Activated CD4-positive, alpha-beta T cell treated with anti-CD3 and anti-CD28 coated beads, Interleukin-2, amount 50 U/mL, for 4 hours (primary cell): Measurements from ENCODE around the gene SRRM4.
"Not testable (repeated sequence)": the region's sequence is repeated elsewhere in the genome, so short reads cannot be mapped to it uniquely, and the experiment has no call there.

Experiments
- DNase-seq, 2 experiments: peaks; one replicate each; pipeline ENCODE4 v3.0.0-alpha.2; 2020

The SRRM4 gene

DNA sequence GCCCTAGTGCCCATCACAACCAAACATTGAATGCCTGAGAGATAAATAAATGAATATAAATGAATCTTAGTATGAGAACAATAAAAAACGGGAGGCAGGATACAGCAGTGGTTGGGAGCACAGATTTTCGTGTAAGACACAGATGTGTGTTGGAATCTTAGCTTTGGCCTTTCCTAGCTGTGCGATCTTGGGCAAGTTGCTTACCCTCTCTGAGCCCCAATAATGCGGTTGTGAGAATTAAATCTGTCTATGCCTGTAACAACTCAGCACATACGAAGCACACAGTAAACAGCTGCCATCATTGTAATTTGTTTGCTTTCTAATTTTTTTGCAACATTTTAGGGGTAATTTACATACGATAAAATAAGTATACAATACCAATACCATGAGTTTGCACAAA, 89.8 kb downstream of the SRRM4 start:
- no peak for DNase-seq

DNA sequence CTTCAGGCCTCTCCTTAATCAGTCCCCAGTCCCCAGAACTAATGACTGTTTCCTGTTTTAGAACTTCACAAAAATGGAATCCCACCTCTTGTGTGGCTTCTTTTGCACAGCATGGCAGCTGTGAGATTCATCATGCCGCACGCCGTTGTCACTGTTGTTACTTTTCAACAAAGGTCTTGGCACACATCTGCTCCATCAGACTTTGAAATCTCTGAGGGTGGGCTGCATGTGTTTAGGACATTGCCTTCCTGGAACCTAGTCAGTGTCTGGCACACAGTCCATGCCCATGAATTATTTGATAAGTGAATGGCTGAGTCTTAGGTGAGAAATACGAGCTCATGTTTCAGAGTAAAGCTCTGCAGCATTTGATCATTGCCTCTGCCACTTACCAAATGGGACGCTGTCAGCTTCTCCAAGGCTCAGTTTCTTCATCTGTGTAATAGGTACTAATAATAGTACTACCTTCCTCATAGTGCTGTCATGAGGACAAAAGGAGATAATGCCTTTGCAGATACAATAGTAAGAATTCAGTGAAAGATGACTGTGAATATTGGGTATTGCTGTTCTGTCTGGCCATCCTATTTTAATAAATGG, 90.4 kb downstream of the SRRM4 start:
- no peak for DNase-seq

DNA sequence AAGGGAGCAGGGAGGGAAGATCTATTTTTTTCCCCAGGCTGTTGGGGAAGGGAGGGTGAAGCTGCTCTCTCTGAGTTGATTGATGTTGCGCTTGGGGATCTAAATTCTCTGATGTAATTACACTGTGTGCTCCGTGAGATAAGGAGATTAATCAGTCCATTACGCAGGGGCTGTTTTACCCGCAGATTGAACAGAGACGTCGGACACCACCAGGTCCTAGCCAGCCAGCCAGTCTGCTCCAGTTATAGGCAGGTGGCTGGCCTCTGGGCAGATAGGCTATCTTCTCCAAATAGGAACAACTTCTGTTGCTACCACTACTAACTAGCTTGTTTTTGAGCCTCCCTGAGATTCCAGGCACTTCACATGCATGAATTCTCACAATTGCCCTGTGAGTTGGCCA, 91.1 kb downstream of the SRRM4 start:
- no peak for DNase-seq

DNA sequence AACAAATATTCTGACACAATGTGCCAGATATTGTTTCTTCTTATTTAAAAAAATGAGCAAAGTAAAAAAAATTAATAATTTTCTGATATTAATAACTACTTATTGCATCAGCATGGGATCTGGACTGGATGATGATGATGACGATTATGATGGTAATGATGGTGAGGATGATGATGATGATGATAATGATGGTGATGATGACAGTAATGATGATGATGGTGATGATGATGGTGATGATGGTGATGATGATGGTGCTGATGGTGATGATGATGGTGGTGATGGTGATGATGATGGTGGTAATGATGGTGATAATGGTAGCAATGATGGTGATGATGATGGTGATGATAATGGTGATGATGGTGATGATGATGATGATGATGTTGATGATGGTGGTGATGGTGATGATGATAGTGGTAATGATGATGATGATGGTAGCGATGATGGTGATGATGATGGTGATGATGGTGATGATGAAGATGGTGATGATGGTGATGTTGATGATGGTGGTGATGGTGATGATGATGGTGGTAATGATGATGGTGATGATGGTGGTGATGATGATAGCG, 94.0 kb downstream of the SRRM4 start:
- no peak for DNase-seq

DNA sequence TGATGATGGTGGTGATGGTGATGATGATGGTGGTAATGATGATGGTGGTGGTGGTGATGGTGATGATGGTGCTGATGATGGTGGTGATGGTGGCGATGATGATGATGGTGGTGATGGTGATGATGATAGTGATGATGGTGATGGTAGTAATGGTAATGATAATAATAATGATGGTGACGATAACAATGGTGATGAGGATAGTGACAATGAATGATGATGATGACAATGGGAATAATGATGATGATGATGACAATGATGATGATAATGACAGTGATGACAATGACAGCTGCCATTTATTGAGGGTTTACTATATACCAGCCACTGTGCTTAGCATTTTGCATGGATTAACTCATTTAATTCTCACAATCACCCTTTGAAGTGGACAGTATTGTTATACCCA, 94.6 kb downstream of the SRRM4 start:
- no peak for DNase-seq

DNA sequence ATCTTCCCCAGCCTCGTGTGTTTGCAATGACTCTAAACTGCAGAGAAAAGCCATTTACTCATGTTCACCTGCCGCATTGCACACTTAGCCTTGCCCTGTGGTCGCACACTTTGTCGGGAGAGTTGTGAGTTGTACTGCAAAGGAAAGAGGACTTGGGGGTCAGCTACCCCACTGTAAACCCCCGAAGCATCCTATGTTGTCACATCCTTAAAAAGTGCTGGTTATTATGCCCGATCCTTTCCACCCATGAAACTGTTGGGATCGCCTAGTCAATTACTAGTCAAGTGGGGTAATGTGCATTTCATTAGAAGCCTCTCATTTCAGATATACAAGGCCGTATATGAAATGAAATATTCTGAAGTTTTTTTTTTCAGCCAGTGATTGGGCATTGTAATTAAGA, 98.2 kb downstream of the SRRM4 start:
- no peak for DNase-seq

DNA sequence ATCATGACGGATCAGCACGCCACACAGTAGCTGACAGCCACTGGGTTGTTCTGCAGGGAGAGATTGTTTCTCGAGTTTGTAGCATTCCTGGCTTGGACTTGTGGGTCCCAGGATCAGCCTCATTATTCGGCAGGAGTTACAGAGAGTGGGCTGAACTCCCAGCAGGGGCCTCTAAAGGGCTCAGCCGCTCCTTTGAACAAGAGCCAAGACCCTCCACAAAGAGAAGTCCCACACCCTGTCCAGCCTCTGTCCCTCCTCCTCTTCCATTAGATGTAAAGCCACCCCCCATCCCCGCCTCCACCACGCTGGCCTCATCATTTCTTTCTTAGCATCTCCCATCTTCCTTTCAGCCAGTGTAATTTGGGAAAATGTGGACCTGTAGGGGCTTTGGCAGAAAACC, 100.7 kb downstream of the SRRM4 start:
- no peak for DNase-seq

DNA sequence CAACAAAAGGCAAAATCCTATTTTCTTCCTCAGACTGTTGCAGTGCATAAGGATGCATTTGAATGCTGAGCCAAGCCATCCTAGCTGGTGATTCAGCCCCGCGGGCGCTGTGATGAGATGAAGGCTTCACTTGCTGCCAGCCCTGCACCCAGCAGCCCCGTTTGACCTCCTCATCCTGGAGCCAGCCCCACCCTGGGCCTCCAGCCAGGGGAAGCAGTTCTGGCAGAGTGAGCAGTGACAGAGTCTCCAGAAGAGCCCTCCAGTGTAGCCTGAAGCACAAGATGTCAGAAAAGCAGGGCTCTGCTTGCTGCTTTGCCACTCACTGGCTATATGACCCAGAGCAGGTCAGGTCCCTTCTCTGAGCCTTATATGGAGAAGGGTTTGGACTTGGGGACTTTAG, 101.2 kb downstream of the SRRM4 start:
- DNase-seq = no peak

DNA sequence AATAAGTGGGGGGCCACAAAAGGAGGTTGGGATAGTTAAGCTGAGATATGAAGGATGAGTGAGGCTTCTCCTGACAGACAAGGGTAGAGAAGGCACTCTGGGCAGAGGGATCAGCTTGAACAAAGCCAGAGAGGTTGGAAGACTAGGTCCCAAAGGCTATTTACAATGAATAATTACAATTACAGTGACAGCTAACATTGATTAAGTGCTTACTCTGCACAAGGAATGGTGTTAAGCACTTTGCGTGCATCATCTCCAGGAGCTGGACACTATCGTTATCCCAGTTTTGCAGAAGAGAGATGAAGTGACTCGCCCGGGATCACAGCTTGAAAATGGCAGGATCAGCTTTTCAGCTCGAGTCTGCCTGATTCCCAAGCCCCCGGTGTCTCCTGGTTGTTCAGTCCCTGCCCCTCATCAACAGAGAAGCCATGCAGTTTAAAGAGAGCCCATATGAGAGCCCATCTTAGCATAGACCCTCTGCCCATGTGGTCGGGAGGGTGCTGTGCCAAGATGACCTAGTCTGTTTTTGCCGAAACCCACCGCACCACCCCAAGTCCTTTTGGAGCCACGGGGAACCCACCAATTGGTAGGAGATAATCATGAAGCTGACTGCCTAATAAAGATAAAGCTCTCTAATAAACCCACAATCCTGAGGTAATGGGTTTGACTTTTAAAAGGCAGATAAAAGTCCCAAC, 107.5 kb downstream of the SRRM4 start:
- DNase-seq = no peak

DNA sequence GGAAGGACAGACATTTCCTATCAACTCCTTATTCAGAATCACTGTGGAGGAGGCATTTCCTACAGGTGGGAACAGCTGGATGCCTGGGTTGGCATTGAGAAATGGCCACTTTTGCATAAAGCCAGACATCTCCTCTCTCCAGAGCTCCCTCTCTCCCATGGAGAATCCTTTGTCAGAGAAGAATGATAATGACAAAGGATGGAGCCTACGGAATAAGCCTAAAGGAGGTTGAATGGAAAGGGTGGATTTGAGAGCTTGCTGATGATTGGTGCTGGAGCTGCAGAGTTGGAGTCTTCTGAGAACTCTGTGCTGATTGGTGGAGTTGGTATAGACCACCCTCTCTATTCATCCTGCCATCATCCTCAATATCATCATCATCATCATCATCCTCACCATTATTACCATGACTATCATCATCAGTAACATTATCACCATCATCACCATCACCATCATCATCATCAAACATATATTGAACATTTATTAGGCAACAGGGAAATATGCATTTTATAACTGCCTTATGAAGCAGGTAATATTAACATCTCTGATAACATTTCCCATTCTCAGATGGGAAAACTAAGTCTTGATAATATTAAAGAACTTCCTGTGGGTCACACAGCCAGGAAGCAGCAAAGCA, 108.2 kb downstream of the SRRM4 start:
- no peak for DNase-seq

DNA sequence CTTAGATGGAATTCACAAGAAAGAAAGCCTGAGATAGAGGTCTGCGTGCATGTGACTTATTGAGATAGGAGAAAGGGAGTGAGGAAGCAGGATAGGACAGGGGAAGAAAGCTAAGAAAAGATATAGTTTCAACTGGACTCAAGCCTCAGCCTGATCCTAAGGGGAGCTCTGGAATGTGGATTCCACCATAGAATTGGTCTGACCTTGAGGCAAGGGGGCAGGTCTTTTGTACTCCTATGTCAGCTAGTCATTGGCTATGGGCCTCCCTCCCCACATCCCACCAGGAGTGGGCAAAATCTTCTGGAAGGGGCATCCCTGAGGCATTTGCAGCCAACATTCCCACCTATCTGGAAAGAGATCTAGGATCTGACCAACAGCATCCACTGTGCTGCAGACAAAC, 108.9 kb downstream of the SRRM4 start:
- DNase-seq = no peak

DNA sequence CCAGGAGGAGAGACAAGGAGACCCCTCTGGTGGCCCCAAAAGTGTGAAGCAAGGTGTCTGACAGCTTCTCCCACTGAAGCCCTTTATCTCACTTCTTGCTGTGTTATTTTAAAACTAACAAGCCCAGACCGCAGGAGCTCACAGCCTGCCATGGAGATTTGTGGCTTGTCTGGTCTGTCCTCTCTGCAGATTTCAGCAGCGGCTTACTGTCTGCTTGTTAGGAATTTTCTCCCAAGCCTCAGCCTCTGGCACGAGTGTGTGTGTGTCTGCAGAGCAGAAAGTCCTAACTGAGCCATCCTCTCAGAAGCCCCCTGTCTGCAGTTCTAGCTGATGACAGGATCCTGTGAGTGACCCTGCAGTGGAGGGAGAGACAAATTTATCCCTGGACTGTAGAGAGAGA, 109.5 kb downstream of the SRRM4 start:
- DNase-seq = no peak

DNA sequence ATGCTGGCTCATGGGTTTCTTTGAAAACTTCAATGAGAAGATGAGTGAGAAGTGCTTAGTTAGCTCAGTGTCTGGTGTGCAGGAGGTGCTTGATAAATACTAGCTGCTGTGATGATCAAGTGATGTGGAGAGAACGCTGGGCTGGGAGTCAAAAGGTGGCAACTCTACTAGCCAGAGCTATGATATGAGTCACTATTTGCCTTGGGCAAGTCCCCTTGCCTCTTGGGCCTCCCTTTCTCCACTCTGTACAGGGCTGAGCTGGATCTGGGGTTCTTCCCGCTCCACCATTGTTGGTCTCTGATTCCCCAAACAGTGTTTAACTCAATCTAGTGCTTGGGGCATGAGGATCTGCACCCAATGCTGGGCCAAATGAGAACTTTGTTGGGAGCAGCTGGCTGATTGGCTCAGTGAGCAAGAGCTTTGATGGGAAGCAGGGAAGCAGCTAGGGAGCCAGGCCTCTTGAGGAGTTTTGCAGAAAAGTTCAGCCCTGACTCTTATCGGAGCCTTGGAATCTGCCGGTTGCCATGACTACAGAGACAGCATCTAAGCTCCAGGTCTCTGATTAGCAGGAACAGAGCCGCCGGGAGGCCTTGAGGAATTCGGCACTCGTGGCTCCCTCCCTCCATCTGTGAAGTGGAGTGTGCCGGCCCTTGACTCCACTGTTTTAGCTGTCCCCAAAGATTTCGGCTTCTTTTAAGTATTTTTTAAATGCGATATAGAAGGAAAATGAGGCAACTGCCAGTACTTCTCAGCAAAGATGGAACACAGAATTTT, 115.3 kb downstream of the SRRM4 start:
- no peak for DNase-seq

DNA sequence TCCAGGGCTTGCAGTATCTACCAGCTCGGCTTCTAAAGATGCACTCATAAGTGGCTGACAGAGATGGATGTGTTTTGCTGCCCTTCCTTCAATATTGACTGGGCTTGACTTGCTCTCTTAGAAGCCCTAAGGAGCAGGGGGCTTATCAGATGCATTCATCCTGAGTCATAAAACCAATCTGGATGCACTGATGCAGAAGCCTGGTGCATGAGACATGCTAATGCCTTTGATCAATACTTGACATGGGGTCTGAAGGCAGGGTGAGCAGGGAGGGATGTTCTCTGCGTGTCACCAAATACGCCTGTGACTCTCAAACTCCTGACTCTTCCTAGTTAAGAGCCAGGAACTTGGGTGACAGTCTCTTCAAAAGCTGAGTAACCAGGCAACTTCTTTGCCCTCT, 119.6 kb downstream of the SRRM4 start:
- no peak for DNase-seq

DNA sequence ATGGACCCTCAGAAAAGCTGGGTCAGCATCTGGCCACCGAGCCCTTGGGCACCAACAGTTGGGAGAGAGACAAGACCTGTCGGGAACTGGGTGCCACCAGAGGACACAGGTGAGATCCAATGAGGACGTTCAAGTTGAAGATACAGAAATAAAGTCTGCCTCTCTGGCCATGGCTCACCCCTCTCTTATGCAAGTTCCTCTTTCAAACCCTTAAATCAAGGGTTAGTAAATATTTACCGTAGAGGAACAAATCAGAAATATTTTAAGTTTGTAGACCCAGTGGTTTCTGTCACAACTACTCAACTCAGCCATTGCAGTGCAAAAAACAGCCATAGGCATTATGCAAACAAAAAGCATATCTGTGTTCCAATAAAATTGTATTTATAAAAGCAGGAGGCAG, 120.9 kb downstream of the SRRM4 start:
- DNase-seq = no peak

DNA sequence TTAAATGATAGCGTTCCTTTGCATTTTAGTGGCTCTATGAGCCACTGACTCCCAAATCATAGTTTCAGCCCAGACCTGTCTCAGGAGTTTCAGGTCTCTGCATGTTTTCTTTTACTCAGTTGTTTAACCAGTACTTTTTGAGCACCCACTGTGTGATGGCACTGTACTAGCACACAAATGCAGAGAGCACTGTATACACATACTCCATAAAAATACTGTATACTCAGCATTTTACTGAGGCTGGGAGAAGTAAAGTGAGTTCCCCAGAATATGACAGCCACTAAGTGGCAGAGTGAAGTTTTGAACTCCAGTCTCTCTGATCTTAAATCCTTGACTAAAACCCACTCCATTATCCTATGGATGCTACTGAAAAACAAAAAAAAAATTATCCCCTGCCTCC, 121.4 kb downstream of the SRRM4 start:
- DNase-seq = no peak

DNA sequence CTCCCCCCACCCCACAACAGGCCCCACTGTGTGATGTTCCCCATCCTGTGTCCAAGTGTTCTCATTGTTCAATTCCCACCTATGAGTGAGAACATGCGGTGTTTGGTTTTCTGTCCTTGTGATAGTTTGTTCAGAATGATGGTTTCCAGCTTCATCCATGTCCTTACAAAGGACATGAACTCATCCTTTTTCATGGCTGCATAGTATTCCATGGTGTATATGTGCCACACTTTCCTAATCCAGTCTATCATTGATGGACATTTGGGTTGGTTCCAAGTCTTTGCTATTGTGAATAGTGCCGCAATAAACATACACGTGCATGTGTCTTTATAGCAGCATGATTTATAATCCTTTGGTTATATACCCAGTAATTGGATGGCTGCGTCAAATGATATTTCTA, 123.6 kb downstream of the SRRM4 start:
- not testable (repeated sequence) for DNase-seq

DNA sequence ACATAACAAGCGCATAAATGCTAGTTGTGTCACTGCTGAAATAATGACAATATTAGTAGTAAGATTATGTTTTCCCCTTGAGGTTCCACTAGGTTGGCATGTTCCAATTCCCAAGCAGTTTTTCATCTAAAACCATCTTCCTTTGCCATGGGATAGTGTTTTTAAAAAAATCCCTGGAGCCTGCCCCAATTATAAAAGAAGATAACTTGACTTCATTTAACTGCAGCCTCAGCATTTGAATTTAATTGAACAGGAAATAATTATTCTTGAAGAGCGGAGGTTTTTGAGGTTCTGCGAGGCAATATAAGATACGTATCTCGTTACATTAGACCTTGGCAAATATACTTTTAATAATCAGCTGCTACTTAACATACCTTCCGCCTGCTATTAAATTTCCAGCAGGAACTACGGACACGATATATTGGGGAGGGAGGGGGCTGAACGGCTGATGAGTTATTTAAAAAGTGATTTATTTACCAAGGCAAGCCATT, 132.2 kb downstream of the SRRM4 start:
- no peak for DNase-seq

DNA sequence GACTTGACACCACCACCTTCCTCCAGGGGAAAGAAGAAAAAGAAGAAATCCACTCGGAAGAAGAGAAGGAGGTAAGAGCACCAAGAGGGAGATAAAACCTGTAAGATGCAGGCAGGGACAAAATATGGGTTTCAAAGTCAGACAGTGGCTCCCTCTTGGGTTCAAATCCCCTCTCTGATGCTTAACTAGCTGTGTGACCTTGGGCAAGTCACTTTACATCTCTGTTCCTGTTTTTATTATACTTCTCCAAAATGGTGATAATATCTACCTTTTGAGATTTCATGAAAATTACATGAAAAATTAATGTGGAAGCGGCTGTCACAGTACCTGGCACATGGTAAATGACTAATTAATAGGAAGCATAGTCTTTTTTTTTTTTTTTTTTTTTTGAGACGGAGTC, 133.0 kb downstream of the SRRM4 start:
- no peak for DNase-seq

DNA sequence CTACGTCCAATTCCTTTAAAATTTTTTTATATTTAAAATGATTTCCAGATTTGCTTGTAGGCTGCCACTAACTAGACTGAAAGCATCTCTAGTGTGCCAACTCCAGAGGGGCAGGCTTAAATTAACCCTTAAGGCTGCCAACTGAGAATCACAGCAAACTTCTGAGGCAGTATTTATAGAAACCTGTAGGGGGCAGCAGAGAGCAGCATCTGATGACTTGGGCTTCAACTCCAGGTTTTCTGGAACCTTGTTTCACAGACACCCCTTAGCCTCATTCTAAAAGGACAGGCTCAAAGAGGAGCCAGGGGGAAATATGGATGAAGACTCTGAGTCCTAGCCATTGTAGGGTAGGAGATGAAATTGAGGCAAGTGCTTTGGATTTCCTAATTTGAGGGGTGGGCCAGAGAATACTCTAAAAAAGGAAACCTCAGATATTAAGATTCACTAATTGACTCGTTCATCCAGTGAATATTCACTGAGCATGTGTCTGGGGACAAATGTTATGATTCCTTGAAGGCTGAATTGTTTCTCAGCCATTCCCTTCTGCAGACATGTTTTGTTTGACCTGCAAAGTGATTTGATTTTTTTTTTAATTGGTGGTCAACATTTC, 134.1 kb downstream of the SRRM4 start:
- DNase-seq = no peak

DNA sequence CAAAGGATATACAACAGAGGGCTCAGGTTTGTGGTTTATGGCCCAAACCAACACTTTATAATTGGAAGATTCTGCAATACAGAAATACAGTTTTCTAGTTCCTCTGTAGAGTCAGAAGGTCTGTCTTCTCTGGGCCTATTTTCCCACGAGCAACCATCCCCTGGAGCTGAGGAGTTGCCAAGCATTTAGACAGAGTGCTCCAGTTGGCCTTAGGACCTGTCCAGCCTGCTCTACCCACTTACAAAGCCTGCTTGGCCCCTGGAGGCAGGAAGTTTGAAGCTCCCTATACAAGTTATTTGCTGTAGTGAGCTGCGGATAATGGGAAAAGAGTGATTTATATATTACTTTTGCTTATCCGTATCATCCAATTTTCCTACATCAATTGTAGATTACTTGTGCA, 136.6 kb downstream of the SRRM4 start:
- DNase-seq = no peak

DNA sequence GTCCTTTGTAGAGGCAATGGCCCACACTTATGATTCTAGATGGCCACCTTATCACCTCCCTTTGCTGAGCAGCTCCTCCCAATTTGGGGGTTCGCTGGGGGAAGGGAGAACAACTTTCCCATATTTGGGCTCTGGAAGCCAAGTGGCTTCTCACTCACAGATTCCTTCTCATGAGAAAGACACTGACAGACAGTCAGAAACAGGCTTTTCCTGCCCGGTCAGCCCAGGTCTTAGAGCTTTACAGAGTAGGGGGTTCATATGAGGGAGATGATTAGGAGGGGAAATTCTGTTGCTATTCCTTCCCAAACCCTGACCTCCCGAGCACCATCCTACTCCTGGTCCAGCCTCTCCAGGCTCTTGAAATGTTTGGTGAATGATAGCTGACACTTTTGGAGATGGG, 137.3 kb downstream of the SRRM4 start:
- no peak for DNase-seq

DNA sequence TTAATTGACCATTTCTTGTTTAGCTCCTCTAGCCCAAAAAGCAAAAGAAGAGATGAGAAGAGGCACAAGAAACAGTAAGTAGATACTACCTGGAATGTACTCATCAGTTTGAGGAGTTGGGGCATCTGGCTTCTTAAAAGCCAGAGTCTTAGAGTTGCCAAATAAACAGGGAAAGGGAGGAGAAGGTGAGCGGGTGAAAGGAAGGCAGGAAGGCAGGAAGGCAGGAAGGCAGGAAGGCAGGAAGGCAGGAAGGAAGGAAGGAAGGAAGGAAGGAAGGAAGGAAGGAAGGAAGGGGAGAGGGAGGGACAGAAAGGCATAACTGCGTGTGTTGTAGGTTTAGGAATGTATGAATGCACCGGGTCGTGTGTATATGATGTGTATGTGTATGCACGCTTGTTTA, 140.7 kb downstream of the SRRM4 start:
- DNase-seq = no peak
